ENCODE measurements around the gene PPM1L.

The PPM1L gene

DNA sequence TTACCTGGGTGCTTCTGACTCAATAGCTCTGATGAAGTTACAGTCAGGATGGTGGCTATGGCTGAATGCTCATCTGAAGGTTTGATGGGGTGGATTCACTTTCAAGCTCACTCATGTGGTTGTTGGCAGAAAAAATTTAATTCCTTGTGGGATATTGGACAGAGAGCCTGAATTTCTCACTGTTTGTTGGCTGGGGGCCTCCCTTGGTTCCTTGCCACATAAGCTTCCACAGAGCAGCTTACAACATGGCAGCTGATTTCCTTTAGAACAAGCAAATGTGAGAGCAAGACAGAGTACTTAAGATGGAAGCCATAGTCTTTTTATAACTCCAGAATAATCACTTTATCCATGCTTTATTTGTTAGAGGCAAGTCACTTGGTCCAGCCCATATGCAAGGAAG is 150.6 kb downstream of the PPM1L start:
- H3K27ac ChIP-seq: no peak overlapping the region
- TF ChIP-seq CTCF (IDR thresholded peaks at IDR 0.05): no peak
- H3K4me3 ChIP-seq: no peak overlapping the region
- no peak for DNase-seq (ENCODE audit: low spot score)

GRCh38 chr3:160909917-160910316 is 153.9 kb downstream of the PPM1L start:
- no peak overlapping the region for H3K4me3 ChIP-seq
- no peak for TF ChIP-seq CTCF (IDR thresholded peaks at IDR 0.05)

DNA sequence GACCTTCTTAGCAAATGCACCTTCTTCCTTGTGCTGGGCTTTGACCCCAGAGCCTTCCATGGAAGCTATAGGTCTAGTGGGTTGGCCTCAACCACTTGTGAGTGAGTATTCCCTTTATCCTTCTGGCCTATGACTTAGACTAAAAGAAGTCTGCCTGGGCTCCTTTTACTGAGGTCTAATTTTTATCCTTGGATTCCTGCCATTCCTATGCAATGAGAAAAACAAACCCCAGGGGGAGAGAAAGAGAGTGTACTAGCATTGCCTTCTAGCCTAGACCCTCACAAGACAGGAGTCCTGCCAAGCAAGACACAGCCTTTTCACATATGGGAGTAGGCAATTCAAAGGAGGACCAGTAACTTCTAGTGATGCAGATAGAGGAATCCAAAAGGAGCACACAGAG is 155.4 kb downstream of the PPM1L start:
- Histone ChIP-seq H3K4me3 (no peak overlapping the region), H3K27ac (no peak overlapping the region)
- no peak for DNase-seq (ENCODE audit: low spot score)
- TF ChIP-seq CTCF (IDR thresholded peaks at IDR 0.05): no peak

More at GRCh38 chr3:160909917-160910316, 153.9 kb downstream of the PPM1L start:
- DNase-seq (ENCODE audit: low spot score): no peak
- H3K27ac ChIP-seq: no peak overlapping the region

DNA sequence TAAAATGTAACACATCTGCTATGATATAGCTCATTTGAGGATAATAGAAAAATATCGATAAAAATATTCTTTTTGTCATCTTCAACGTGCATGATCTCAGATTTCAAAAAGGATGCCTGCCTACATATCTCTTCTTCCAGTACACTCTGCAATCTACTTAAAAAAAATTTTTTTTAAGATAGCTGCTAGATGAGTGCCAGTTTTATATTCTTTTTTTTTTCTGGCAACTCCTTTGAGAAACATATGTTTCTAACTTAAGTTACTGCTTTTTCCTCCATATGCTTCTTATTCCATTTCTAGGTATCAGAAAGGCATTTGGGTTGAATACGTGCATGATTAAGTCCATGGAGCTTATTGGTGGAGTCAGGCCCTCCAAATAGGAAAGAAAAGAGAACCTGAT is 160.4 kb downstream of the PPM1L start:
- no peak for DNase-seq (ENCODE audit: low spot score)
- Histone ChIP-seq H3K4me3 (no peak overlapping the region), H3K27ac (no peak overlapping the region)
- TF ChIP-seq CTCF (IDR thresholded peaks at IDR 0.05): no peak

- Histone ChIP-seq H3K4me3 (no peak overlapping the region), H3K27ac (no peak overlapping the region)
- no peak for TF ChIP-seq CTCF (IDR thresholded peaks at IDR 0.05)
- no peak for DNase-seq (ENCODE audit: low spot score)
These were observed 163.9 kb downstream of the PPM1L start for GRCh38 chr3:160919942-160920341.

DNA sequence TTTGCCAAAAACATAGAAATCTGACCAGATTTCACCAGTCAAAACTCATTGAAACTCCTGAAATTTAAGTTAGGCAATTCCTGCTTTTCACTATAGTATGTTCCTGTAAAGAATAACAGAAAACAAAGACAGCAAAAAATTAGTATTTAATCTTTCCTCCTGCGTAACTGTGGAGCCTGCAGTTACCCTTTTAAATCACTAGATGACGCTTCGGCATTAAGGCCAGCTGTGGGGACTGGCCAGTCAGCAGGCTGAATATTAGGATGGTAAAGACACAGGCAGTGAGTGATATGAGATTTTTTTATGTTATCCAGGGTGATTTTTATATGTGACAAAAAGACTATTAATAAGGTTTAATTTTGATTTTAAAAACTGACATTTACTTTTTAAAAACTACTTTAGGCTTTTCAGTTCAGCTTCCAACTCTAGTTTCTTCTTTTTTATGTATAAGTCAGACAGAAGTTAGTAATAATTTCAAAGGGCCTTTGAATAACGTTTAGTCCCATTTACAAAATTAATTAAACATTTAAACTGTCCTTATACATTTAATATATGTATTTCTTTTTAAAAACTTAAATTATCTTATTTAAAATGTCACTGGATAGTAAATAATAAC is 165.1 kb downstream of the PPM1L start:
- peak; percentile 83 for TF ChIP-seq CTCF (IDR thresholded peaks at IDR 0.05)
- H3K4me3 ChIP-seq: no peak overlapping the region
- DNase-seq (ENCODE audit: low spot score): no peak
- H3K27ac ChIP-seq: no peak overlapping the region

GRCh38 chr3:160924776-160925175 is 168.7 kb downstream of the PPM1L start:
- TF ChIP-seq CTCF (IDR thresholded peaks at IDR 0.05): no peak
- Histone ChIP-seq H3K4me3 (no peak overlapping the region), H3K27ac (no peak overlapping the region)
- DNase-seq (ENCODE audit: low spot score): no peak
